Stomach (tissue), 4 donors: Measurements from ENCODE around the gene PPP2CA.

Experiments used
- CTCF ChIP-seq, 7 experiments: fragments of 450-650 bp in 4 of 7; fragments of 200-600 bp in 3 of 7; sonication (generic) in 3 of 7; IDR thresholded peaks; one replicate each; pipeline ENCODE4 v1.5.1; 2016 to 2019; ENCODE audit warnings: antibody characterized with exemption in 7 of 7, control low read depth in 2 of 7, mild to moderate bottlenecking in 1 of 7
- POLR2A ChIP-seq, 4 donors: fragments of 450-650 bp; IDR thresholded peaks; one replicate each; pipeline ENCODE4 v1.6.1; 2016; ENCODE audit warnings: antibody characterized with exemption in 4 of 4, control low read depth in 2 of 4, mild to moderate bottlenecking in 1 of 4, moderate library complexity in 1 of 4
- POLR2AphosphoS5 ChIP-seq, 3 donors: sonication (generic); formaldehyde crosslinking; IDR thresholded peaks; one replicate each; pipeline ENCODE4 v1.6.1; 2016; ENCODE audit warnings: antibody characterized with exemption in 3 of 3

GRCh38 chr5:134228624-134229023 lies 2.8 kb upstream of the PPP2CA start:
- TF ChIP-seq CTCF (IDR thresholded peaks at IDR 0.05) (no peak), POLR2A (IDR thresholded peaks at IDR 0.05) (no peak), POLR2AphosphoS5 (IDR thresholded peaks at IDR 0.05) (no peak)
